Activated T-cell treated with anti-CD3 and anti-CD28 coated beads, Interleukin-2, amount 50 U/mL, for 1 hour (primary cell): ENCODE measurements around the gene PCNT.
"Not testable (repeated sequence)": the region's sequence is repeated elsewhere in the genome, so short reads cannot be mapped to it uniquely, and the experiment has no call there.

Source experiments
- DNase-seq: peaks from one replicate; pipeline ENCODE4 v3.0.0-alpha.2; 2020

The PCNT gene

GRCh38 chr21:46459356-46460112 is 135.6 kb downstream of the PCNT start:
- DNase-seq: peak; percentile 27

- no peak for DNase-seq
Observed at GRCh38 chr21:46461909-46462308, 138.0 kb downstream of the PCNT start.

GRCh38 chr21:46465153-46465552 is 141.2 kb downstream of the PCNT start:
- not testable (repeated sequence) for DNase-seq

- no peak for DNase-seq
Observed at GRCh38 chr21:46465651-46466050, 141.7 kb downstream of the PCNT start.

GRCh38 chr21:46468108-46468774 is 144.3 kb downstream of the PCNT start:
- DNase-seq: no peak

- DNase-seq: no peak
Observed at GRCh38 chr21:46469275-46469674, 145.3 kb downstream of the PCNT start.

GRCh38 chr21:46471514-46471913 is 147.6 kb downstream of the PCNT start:
- no peak for DNase-seq

- no peak for DNase-seq
Observed at GRCh38 chr21:46472246-46472645, 148.3 kb downstream of the PCNT start.

GRCh38 chr21:46474382-46474781 is 150.4 kb downstream of the PCNT start:
- no peak for DNase-seq

- no peak for DNase-seq
Observed at GRCh38 chr21:46475296-46475695, 151.3 kb downstream of the PCNT start.

- no peak for DNase-seq
Observed at GRCh38 chr21:46477765-46478164, 153.8 kb downstream of the PCNT start.

- DNase-seq: no peak
Observed at GRCh38 chr21:46478910-46479309, 155.0 kb downstream of the PCNT start.

GRCh38 chr21:46480466-46480865 is 156.5 kb downstream of the PCNT start:
- DNase-seq: no peak

- DNase-seq: no peak
Observed at GRCh38 chr21:46482225-46482845, 158.4 kb downstream of the PCNT start.

GRCh38 chr21:46482846-46483231 is 158.9 kb downstream of the PCNT start:
- DNase-seq: no peak

- no peak for DNase-seq
Observed at GRCh38 chr21:46483300-46484295, 159.6 kb downstream of the PCNT start.

- DNase-seq: no peak
Observed at GRCh38 chr21:46486481-46487126, 162.6 kb downstream of the PCNT start.

- DNase-seq: no peak
Observed at GRCh38 chr21:46489162-46489663, 165.3 kb downstream of the PCNT start.

GRCh38 chr21:46489800-46490199 is 165.8 kb downstream of the PCNT start:
- no peak for DNase-seq

GRCh38 chr21:46491553-46491952 is 167.6 kb downstream of the PCNT start:
- DNase-seq: no peak

- DNase-seq: no peak
Observed at GRCh38 chr21:46492851-46493250, 168.9 kb downstream of the PCNT start.

GRCh38 chr21:46493828-46494227 is 169.9 kb downstream of the PCNT start:
- DNase-seq: no peak
